Nephron (organoid): ENCODE measurements around the gene SESN3.

Experiments
- H3K27ac Mint-ChIP-seq, 3 experiments: 2 replicates each; pipeline ENCODE4 v1.8.0; 2020; ENCODE audit warnings: mixed read lengths in 3 of 3, mild to moderate bottlenecking in 2 of 3, moderate library complexity in 1 of 3
- H3K27me3 Mint-ChIP-seq: 2 replicates; pipeline ENCODE4 v1.8.0; 2021; ENCODE audit warnings: low read depth, mild to moderate bottlenecking, moderate library complexity, mixed read lengths
- H3K36me3 Mint-ChIP-seq: 2 replicates; pipeline ENCODE4 v1.8.0; 2020; ENCODE audit warnings: low read depth, mixed read lengths
- H3K4me1 Mint-ChIP-seq: 2 replicates; pipeline ENCODE4 v1.8.0; 2020; ENCODE audit warnings: mixed read lengths
- H3K4me3 Mint-ChIP-seq, 3 experiments: 2 replicates each; pipeline ENCODE4 v1.8.0; 2020; ENCODE audit warnings: mild to moderate bottlenecking in 3 of 3, mixed read lengths in 3 of 3, moderate library complexity in 2 of 3
- H3K9me3 Mint-ChIP-seq: 2 replicates; pipeline ENCODE4 v1.8.0; 2020; ENCODE audit warnings: mixed read lengths
- CTCF ChIP-seq, 3 experiments: fragments of 200-600 bp; sonication (generic); IDR thresholded peaks; one replicate each; pipeline ENCODE4 v1.5.0; 2021; ENCODE audit warnings: antibody characterized with exemption in 3 of 3; ENCODE audit not compliant: unreplicated experiment in 3 of 3

The SESN3 gene

GRCh38 chr11:95242091-95242844 is 11.3 kb upstream of the SESN3 start:
- peaks cover 35% of the 10 kb centered on the region for H3K4me1 Mint-ChIP-seq
- peak overlapping the region; percentile 5 to 35 (median 10) for H3K4me3 Mint-ChIP-seq
- TF ChIP-seq CTCF (IDR thresholded peaks at IDR 0.05; ENCODE audit: unreplicated experiment in 3 of 3) = no peak

GRCh38 chr11:95241681-95242081 is 10.7 kb upstream of the SESN3 start:
- Mint-ChIP-seq H3K9me3 (no peaks in the 10 kb centered on the region), H3K36me3 (no peaks in the 10 kb centered on the region), H3K4me3 (peak overlapping the region in 1 of 3 experiments; percentile 5), H3K4me1 (peaks cover 30% of the 10 kb centered on the region), H3K27me3 (no peaks in the 10 kb centered on the region), H3K27ac (peak overlapping the region; percentile 96 to 98 (median 97))
- no peak for TF ChIP-seq CTCF (IDR thresholded peaks at IDR 0.05; ENCODE audit: unreplicated experiment in 3 of 3)

More at GRCh38 chr11:95242091-95242844, 11.3 kb upstream of the SESN3 start:
- no peaks in the 10 kb centered on the region for H3K36me3 Mint-ChIP-seq
- no peaks in the 10 kb centered on the region for H3K9me3 Mint-ChIP-seq
- no peaks in the 10 kb centered on the region for H3K27me3 Mint-ChIP-seq
- H3K27ac Mint-ChIP-seq = peak overlapping the region; percentile 96 to 98 (median 97)

- no peaks in the 10 kb centered on the region for H3K27me3 Mint-ChIP-seq
Observed at GRCh38 chr11:95239871-95240649, 9.1 kb upstream of the SESN3 start.

GRCh38 chr11:95232666-95233065 is 1.7 kb upstream of the SESN3 start:
- Mint-ChIP-seq H3K27ac (no peak overlapping the region), H3K36me3 (no peaks in the 10 kb centered on the region), H3K4me1 (peaks cover 10% of the 10 kb centered on the region), H3K4me3 (no peak overlapping the region), H3K27me3 (no peaks in the 10 kb centered on the region), H3K9me3 (no peaks in the 10 kb centered on the region)
- TF ChIP-seq CTCF (IDR thresholded peaks at IDR 0.05; ENCODE audit: unreplicated experiment in 3 of 3) = no peak

More at GRCh38 chr11:95239871-95240649, 9.1 kb upstream of the SESN3 start:
- Mint-ChIP-seq H3K9me3 (no peaks in the 10 kb centered on the region), H3K36me3 (no peaks in the 10 kb centered on the region), H3K4me1 (peaks cover 25% of the 10 kb centered on the region), H3K4me3 (no peak overlapping the region), H3K27ac (peak overlapping the region in 2 of 3 experiments; percentile 48 to 58)
- no peak for TF ChIP-seq CTCF (IDR thresholded peaks at IDR 0.05; ENCODE audit: unreplicated experiment in 3 of 3)

- Mint-ChIP-seq H3K27ac (no peak overlapping the region), H3K4me1 (peaks cover 10% of the 10 kb centered on the region), H3K27me3 (no peaks in the 10 kb centered on the region), H3K4me3 (no peak overlapping the region), H3K9me3 (no peaks in the 10 kb centered on the region), H3K36me3 (no peaks in the 10 kb centered on the region)
- no peak for TF ChIP-seq CTCF (IDR thresholded peaks at IDR 0.05; ENCODE audit: unreplicated experiment in 3 of 3)
Observed at GRCh38 chr11:95231881-95232605, 1.0 kb upstream of the SESN3 start.
